ENCODE measurements around the gene LRAT.

LRAT gene

DNA sequence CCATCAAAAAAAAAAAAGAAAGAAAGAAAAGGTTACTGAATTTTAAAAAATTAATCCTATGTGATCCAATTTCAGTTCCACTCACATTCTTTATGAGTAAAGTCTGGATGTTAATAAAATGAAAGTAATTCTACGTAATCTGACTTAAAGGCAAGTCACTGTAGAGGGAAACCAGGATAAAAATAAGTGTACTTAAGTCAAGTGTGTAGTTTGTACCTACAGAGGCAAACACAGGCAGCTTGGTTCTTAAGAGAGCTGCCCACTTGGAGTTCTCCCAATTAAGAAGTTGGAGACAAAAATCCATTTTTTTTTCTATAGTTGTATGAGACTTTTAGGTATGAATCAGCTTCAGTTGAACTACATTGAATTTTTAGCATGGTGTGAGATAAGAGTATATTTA lies 7.0 kb upstream of the LRAT start:
- no peak for DNase-seq (ENCODE audit: low read depth)
- no peak for TF ChIP-seq CTCF (IDR thresholded peaks at IDR 0.05; ENCODE audit: insufficient read depth, low read depth, low read length, missing control alignments)
- H3K4me3 ChIP-seq (ENCODE audit: low read depth, low read length), result no peak overlapping the region

- TF ChIP-seq CTCF (IDR thresholded peaks at IDR 0.05; ENCODE audit: insufficient read depth, low read depth, low read length, missing control alignments), result no peak
- DNase-seq (ENCODE audit: low read depth), result no peak
- no peak overlapping the region for H3K4me3 ChIP-seq (ENCODE audit: low read depth, low read length)
Measured at GRCh38 chr4:154738426-154738825, 5.4 kb upstream of the LRAT start.

GRCh38 chr4:154739111-154739510 lies 4.7 kb upstream of the LRAT start:
- DNase-seq (ENCODE audit: low read depth), result no peak
- no peak for TF ChIP-seq CTCF (IDR thresholded peaks at IDR 0.05; ENCODE audit: insufficient read depth, low read depth, low read length, missing control alignments)
- H3K4me3 ChIP-seq (ENCODE audit: low read depth, low read length), result no peak overlapping the region

DNA sequence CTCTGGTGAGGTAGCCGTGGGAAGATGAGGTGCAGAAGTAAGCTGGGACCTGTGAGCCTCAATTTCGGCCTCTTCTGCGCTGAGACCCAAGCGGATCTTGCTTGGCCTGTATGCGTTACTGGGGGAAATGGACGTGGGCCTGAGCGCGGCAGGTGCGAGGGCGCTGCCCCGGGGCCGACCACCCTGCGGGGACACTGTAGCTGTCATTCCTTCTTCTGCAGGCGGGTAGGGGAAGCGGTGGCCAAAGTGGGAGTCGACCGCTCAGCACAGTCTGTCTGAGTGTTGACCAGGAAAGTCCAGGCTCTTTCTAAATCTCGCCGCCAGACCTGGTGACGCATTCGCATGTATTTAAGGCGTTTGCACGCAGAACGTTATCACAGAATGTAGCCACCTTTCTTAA lies 3.3 kb upstream of the LRAT start:
- H3K4me3 ChIP-seq (ENCODE audit: low read depth, low read length), result no peak overlapping the region
- TF ChIP-seq CTCF (IDR thresholded peaks at IDR 0.05; ENCODE audit: insufficient read depth, low read depth, low read length, missing control alignments), result no peak
- DNase-seq (ENCODE audit: low read depth), result no peak

DNA sequence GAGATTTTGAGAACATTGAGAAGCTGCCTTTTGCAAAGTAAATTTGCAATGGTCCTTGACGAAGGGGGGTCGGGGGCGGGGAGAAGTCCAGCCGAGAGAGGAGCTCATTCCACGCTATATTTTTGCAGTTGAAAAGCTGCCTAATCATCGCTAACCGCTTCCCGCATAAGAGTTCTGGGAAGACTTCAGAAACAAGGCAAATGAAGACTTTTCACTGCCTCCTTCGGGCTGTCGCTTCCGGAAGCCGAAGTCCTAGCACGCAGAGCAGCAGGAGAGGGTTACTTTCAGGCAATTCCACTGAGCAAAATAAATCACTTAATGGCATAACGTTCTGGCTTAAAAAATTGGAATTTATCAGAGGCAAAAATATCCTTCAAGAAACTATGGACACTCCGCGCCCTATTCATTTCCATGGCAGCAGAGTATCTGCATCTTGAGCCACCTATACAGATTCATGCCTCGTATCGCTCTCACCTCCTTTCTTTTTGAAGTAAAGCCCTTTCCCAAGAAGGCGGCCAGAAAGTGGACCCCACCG lies 2.6 kb upstream of the LRAT start:
- no peak overlapping the region for H3K4me3 ChIP-seq (ENCODE audit: low read depth, low read length)
- DNase-seq (ENCODE audit: low read depth), result no peak
- no peak for TF ChIP-seq CTCF (IDR thresholded peaks at IDR 0.05; ENCODE audit: insufficient read depth, low read depth, low read length, missing control alignments)

GRCh38 chr4:154741922-154742850 lies 1.6 kb upstream of the LRAT start:
- DNase-seq (ENCODE audit: low read depth), result no peak
- TF ChIP-seq CTCF (IDR thresholded peaks at IDR 0.05; ENCODE audit: insufficient read depth, low read depth, low read length, missing control alignments), result no peak
- no peak overlapping the region for H3K4me3 ChIP-seq (ENCODE audit: low read depth, low read length)
